ENCODE measurements around the gene SDK2. TPM values are rescaled to one million over a fixed set of nuclear protein-coding genes. Genes with fewer than 3 reads are reported as not detected.

SDK2 gene
- total and polyA plus RNA-seq, 2 of the 4 experiments (the other 2 are of a cell fraction) = under 0.01 to 0.03 TPM

- H2BK20ac ChIP-seq (ENCODE audit: low read depth, low read length) = no peak overlapping the region
- H2BK15ac ChIP-seq (ENCODE audit: low read depth, low read length) = no peak overlapping the region
- CTCF ChIA-PET = interaction anchor here (0.6 to 1.6 kb wide), 5 partner anchors 19 to 770 kb away, joined by 3 to 7 read pairs (median 5); no protein-coding TSS in a partner anchor
- H3K27ac ChIP-seq (ENCODE audit: insufficient read depth, low read length) = no peak overlapping the region
- H4K91ac ChIP-seq (ENCODE audit: insufficient read depth, low read depth, low read length) = no peak overlapping the region
- dilution Hi-C loops (cut with HindIII; ENCODE audit: low sequenced_read_pairs, unreplicated experiment) (no loop called here), in situ Hi-C loops (cut with MboI; ENCODE audit: low sequenced_read_pairs) (loop anchor here (10.0 to 25.0 kb wide), 2 partner anchors 282 to 745 kb away; no protein-coding TSS in a partner anchor), intact Hi-C loops (cut with micrococcal nuclease) (no loop called here)
- no TSS peak for BruUV-seq (replicated peaks)
- H3K4ac ChIP-seq (ENCODE audit: low read depth, low read length) = no peak overlapping the region
- no peaks in the 10 kb centered on the region for H3K9me1 ChIP-seq (ENCODE audit: insufficient read depth, low read length)
- TF ChIP-seq, protein P1, sequence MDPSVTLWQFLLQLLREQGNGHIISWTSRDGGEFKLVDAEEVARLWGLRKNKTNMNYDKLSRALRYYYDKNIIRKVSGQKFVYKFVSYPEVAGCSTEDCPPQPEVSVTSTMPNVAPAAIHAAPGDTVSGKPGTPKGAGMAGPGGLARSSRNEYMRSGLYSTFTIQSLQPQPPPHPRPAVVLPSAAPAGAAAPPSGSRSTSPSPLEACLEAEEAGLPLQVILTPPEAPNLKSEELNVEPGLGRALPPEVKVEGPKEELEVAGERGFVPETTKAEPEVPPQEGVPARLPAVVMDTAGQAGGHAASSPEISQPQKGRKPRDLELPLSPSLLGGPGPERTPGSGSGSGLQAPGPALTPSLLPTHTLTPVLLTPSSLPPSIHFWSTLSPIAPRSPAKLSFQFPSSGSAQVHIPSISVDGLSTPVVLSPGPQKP (IDR thresholded peaks at IDR 0.05; ENCODE audit: borderline replicate concordance, low read depth, low read length) = no peak
- TF ChIP-seq POLR2A (IDR thresholded peaks at IDR 0.05; ENCODE audit: low read depth, low read length) (no peak), USF2 (IDR thresholded peaks at IDR 0.05; ENCODE audit: low read depth, low read length) (no peak)
- H3K9ac ChIP-seq (ENCODE audit: low read depth, low read length) = no peak overlapping the region
- H3K27me3 ChIP-seq (ENCODE audit: control insufficient read depth, insufficient read depth, low read length) = no peaks in the 10 kb centered on the region
- H2AK9ac ChIP-seq (replicated peaks; ENCODE audit: low read depth, low read length, poor library complexity) = no peak overlapping the region
- no peak overlapping the region for H4K5ac ChIP-seq (ENCODE audit: low read depth, low read length)
- no peak for DNase-seq
- no peaks in the 10 kb centered on the region for H4K20me1 ChIP-seq (ENCODE audit: insufficient read depth, low read length)
- H2AK5ac ChIP-seq (ENCODE audit: low read depth, low read length) = no peak overlapping the region
- no peaks in the 10 kb centered on the region for H3K36me3 ChIP-seq (ENCODE audit: control insufficient read depth, insufficient read depth, low read length)
- H3K18ac ChIP-seq (ENCODE audit: low read depth, low read length) = no peak overlapping the region
- no peak overlapping the region for H2BK5ac ChIP-seq (ENCODE audit: low read depth, low read length, poor library complexity, severe bottlenecking)
- H3K4me1 ChIP-seq (ENCODE audit: control insufficient read depth, insufficient read depth, low read length) = no peaks in the 10 kb centered on the region
- H3K79me1 ChIP-seq (ENCODE audit: low read depth in 1 of 2, low read length in 2 of 2) = no peaks in the 10 kb centered on the region
- no peak overlapping the region for H3K4me2 ChIP-seq (ENCODE audit: low read depth, low read length)
- no peak for ATAC-seq (ENCODE audit: low read depth)
- 75% methylated on average over 3 of the region's 9 CpGs; no CpG with 5 or more reads in 1 of the 2 experiments for WGBS, 2 experiments (ENCODE audit: extremely low coverage in 2 of 2, insufficient read length in 1 of 2)
- no peak overlapping the region for H2AFZ ChIP-seq (replicated peaks; ENCODE audit: low read length, poor library complexity)
- no peak overlapping the region for H4K8ac ChIP-seq (ENCODE audit: low read depth in 2 of 2, low read length in 2 of 2)
- H3K9me3 ChIP-seq (ENCODE audit: control insufficient read depth, insufficient read depth, low read length) = no peaks in the 10 kb centered on the region
- no peak overlapping the region for H3K4me3 ChIP-seq (ENCODE audit: insufficient read depth, low read depth, low read length)
- H2BK120ac ChIP-seq (ENCODE audit: low read depth, low read length) = no peak overlapping the region
- no peak overlapping the region for H3K23ac ChIP-seq (ENCODE audit: low read depth, low read length)
- POLR2A ChIA-PET (ENCODE audit: unreplicated experiment) = no interaction called here
- no peak overlapping the region for H3K56ac ChIP-seq (ENCODE audit: extremely low read depth, insufficient read depth, low read length)
- no peak overlapping the region for H3K14ac ChIP-seq (replicated peaks; ENCODE audit: low read depth, low read length)
Measured at GRCh38 chr17:73430165-73430680, 214.0 kb downstream of the SDK2 start.
